Measurements from ENCODE around the gene CACNA2D1. TPM values are rescaled to one million over a fixed set of nuclear protein-coding genes. Genes with fewer than 3 reads are reported as not detected.

CACNA2D1 gene
- total RNA-seq, 4 donors from 2014 or later = 34.4 to 128 (median 67.9) TPM

DNA sequence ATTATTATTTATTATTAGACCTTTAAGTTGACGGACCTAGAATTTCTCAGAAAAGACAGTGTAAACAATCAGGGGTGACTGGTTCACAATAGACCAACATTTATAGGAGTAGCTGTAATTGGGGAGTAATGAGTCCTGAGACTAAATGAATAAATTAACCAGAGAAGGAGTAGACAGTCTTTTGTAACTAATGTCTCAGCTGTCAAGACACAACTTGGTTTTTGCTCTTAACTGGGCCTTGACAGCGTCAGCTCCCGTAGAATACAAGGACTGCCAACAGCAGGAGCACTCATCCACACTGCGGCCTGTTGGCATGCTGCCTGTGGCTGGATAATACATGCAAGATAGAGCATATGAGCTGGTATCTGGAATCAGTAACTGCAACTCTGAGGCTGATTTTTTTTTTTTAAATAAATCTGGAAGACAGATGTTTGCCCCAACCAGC, 123.9 kb downstream of the CACNA2D1 start:
- Histone ChIP-seq H3K27me3 (no peaks in the 10 kb centered on the region), H3K4me3 (replicated peaks in 1 of 3) (no peak overlapping the region), H3K27ac (peak overlapping the region; percentile 11 to 53 (median 31)), H3K4me1 (peaks cover 7 to 21% of the 10 kb centered on the region in 2 donors), H3K36me3 (no peaks in the 10 kb centered on the region), H3K9me3 (no peaks in the 10 kb centered on the region)
- intact Hi-C loops (cut with DNase I) = no loop called here
- TF ChIP-seq, protein P1, sequence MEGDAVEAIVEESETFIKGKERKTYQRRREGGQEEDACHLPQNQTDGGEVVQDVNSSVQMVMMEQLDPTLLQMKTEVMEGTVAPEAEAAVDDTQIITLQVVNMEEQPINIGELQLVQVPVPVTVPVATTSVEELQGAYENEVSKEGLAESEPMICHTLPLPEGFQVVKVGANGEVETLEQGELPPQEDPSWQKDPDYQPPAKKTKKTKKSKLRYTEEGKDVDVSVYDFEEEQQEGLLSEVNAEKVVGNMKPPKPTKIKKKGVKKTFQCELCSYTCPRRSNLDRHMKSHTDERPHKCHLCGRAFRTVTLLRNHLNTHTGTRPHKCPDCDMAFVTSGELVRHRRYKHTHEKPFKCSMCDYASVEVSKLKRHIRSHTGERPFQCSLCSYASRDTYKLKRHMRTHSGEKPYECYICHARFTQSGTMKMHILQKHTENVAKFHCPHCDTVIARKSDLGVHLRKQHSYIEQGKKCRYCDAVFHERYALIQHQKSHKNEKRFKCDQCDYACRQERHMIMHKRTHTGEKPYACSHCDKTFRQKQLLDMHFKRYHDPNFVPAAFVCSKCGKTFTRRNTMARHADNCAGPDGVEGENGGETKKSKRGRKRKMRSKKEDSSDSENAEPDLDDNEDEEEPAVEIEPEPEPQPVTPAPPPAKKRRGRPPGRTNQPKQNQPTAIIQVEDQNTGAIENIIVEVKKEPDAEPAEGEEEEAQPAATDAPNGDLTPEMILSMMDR (IDR thresholded peaks at IDR 0.05) = no peak
- no peak for TF ChIP-seq POLR2A (IDR thresholded peaks at IDR 0.05)
- 42% methylated on average over 4 of the region's 4 CpGs for WGBS, 2 donors
- peak; percentile 96 to 98 for DNase-seq

DNA sequence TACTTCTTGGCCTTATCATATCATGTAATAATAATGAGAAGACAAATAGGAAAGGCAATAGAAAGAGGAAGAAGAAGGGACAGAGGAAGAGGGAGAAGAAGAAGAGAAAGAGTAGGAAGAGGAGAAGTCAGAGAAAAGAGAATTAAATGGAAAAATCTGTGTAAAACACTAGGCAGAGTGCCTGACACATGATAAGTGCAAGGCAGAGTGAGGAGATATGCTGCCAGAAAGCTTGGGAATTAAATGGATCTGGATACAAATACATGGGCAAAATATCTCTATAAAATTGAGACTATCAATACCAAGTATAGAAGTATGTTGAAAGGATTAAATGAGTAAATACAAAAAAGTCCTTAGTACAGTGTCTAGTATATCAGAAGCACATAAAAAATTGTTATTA, 124.8 kb downstream of the CACNA2D1 start:
- Histone ChIP-seq H3K4me3 (replicated peaks in 1 of 3) (no peak overlapping the region), H3K27ac (peak overlapping the region in 1 of 3 donors; percentile 31), H3K9me3 (no peaks in the 10 kb centered on the region), H3K4me1 (peaks cover 7 to 21% of the 10 kb centered on the region in 2 donors), H3K36me3 (no peaks in the 10 kb centered on the region), H3K27me3 (no peaks in the 10 kb centered on the region)
- TF ChIP-seq, protein P1 (IDR thresholded peaks at IDR 0.05) = no peak
- TF ChIP-seq POLR2A (IDR thresholded peaks at IDR 0.05) = no peak
- no peak for DNase-seq
- intact Hi-C loops (cut with DNase I) = no loop called here

DNA sequence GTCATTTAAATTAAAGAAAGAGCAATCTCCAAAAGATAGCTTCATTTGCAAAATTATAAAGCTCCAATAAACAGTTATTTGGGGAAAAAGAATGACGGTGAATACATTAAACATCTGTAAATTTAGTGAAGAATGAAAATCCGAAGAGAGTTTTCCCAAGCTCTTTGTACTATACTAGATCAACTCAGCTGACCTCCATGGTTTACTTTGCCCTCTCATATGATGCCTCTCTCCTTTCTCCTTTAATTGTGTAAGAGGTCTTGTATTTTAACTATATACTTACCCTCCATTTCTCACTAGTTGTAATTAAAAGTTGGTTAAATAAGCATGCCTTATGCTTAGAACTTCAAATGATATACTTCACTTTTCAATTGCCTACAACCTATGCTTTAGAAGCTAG, 125.8 kb downstream of the CACNA2D1 start:
- Histone ChIP-seq H3K4me1 (peaks cover 7 to 21% of the 10 kb centered on the region in 2 donors), H3K27me3 (no peaks in the 10 kb centered on the region), H3K9me3 (no peaks in the 10 kb centered on the region), H3K36me3 (no peaks in the 10 kb centered on the region), H3K27ac (no peak overlapping the region), H3K4me3 (replicated peaks in 1 of 3) (no peak overlapping the region)
- TF ChIP-seq, protein P1 (IDR thresholded peaks at IDR 0.05) = no peak
- no peak for TF ChIP-seq POLR2A (IDR thresholded peaks at IDR 0.05)
- 57 to 68% methylated on average over 2 of the region's 2 CpGs for WGBS, 2 donors
- DNase-seq = no peak
- intact Hi-C loops (cut with DNase I) = no loop called here

DNA sequence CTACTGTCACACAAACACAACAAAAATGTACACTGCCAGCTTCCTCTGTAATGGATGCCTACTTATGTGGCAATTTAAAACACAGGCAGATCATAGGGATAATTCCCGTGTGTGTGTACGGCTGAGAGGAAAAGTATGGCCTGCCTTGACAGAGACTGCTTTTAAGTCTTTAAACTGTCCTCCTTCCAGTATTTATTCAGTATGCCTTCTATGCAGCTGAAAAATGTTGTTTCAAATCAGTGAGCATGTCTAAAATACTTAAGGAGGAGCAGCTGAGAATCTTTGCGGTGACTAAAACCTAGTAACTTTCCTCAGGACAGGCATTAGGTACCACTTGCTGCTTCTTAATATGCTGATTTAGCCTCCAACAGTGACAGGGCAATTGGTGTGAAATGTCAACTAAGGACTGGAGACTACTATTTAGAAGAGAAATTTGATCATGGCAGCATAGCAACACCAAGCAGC, 126.3 kb downstream of the CACNA2D1 start:
- Histone ChIP-seq H3K36me3 (no peaks in the 10 kb centered on the region), H3K4me1 (peaks cover 7 to 21% of the 10 kb centered on the region in 2 donors), H3K4me3 (replicated peaks in 1 of 3) (no peak overlapping the region), H3K27ac (no peak overlapping the region), H3K27me3 (no peaks in the 10 kb centered on the region), H3K9me3 (no peaks in the 10 kb centered on the region)
- intact Hi-C loops (cut with DNase I) = no loop called here
- 56 to 63% methylated on average over 3 of the region's 3 CpGs for WGBS, 2 donors
- DNase-seq = no peak
- TF ChIP-seq, protein P1 (IDR thresholded peaks at IDR 0.05) = no peak
- no peak for TF ChIP-seq POLR2A (IDR thresholded peaks at IDR 0.05)

DNA sequence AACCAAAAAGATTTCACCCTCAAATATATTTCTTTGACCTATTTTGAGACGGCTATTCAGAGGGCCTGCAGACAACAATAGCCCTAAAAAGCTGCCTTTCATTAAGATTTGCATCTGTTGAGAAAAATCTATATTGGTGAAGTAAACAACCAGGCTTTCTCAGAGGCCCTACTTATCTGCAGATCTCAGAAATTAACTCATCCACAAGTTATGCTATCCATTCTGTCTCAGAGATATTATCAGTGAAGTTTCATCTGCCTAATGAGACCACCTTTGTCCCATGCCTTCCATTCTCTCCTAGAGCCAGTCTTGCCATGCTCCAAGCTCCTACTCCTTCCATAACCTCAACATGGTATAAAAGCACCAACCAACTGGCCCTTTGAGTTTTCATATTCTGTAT, 130.3 kb downstream of the CACNA2D1 start:
- Histone ChIP-seq H3K27ac (no peak overlapping the region), H3K36me3 (no peaks in the 10 kb centered on the region), H3K4me3 (replicated peaks in 1 of 3) (no peak overlapping the region), H3K27me3 (no peaks in the 10 kb centered on the region), H3K9me3 (no peaks in the 10 kb centered on the region), H3K4me1 (peaks cover 7 to 13% of the 10 kb centered on the region in 2 donors)
- no peak for DNase-seq
- TF ChIP-seq, protein P1 (IDR thresholded peaks at IDR 0.05) = no peak
- no peak for TF ChIP-seq POLR2A (IDR thresholded peaks at IDR 0.05)
- WGBS, 2 donors = 93 to 94% methylated on average over 1 of the region's 1 CpG
- intact Hi-C loops (cut with DNase I) = no loop called here
